ENCODE data around the gene CADM2. TPM values are rescaled to one million over a fixed set of nuclear protein-coding genes. Genes with fewer than 3 reads are reported as not detected.

Gene CADM2
- total and polyA plus RNA-seq, 2 experiments from 2014 or later = 13.3 to 47.5 TPM

DNA sequence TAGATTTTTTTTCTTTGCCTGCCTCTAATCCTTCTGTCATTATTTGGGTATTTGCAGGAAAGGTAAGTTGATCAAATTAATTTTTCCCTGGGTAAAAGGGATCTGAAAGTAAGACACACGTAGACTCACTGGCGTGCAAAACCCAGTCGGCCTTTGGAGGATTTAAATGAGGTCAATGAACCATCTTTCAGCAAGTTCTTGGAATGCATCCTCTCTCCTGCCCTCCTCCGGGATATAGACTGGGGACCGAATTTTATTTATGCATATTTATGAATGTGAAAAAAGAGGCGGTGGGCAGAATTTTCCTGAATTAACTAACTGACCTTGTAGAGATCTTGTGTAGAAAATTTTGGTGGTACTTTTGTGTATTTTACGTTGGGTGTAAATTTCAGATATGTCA, 2.2 kb downstream of the CADM2 start:
- TF ChIP-seq JUNB (IDR thresholded peaks at IDR 0.05; ENCODE audit: unreplicated experiment) (no peak), CREB1 (CRISPR knock-in tag; IDR thresholded peaks at IDR 0.05; ENCODE audit: low read depth) (no peak), NANOG (IDR thresholded peaks at IDR 0.05; ENCODE audit: borderline replicate concordance) (no peak), ZNF114 (CRISPR knock-in tag; IDR thresholded peaks at IDR 0.05) (no peak), EZH2 (IDR thresholded peaks at IDR 0.05; ENCODE audit: low read depth, unreplicated experiment) (no peak), STAT1 (IDR thresholded peaks at IDR 0.05; ENCODE audit: unreplicated experiment) (no peak), POLR2AphosphoS5 (IDR thresholded peaks at IDR 0.05; ENCODE audit: low read depth) (no peak), ZNF331 (CRISPR knock-in tag; IDR thresholded peaks at IDR 0.05; ENCODE audit: low read depth) (no peak), EZH2phosphoT487 (IDR thresholded peaks at IDR 0.05; ENCODE audit: unreplicated experiment) (no peak)
- TF ChIP-seq, protein P1, sequence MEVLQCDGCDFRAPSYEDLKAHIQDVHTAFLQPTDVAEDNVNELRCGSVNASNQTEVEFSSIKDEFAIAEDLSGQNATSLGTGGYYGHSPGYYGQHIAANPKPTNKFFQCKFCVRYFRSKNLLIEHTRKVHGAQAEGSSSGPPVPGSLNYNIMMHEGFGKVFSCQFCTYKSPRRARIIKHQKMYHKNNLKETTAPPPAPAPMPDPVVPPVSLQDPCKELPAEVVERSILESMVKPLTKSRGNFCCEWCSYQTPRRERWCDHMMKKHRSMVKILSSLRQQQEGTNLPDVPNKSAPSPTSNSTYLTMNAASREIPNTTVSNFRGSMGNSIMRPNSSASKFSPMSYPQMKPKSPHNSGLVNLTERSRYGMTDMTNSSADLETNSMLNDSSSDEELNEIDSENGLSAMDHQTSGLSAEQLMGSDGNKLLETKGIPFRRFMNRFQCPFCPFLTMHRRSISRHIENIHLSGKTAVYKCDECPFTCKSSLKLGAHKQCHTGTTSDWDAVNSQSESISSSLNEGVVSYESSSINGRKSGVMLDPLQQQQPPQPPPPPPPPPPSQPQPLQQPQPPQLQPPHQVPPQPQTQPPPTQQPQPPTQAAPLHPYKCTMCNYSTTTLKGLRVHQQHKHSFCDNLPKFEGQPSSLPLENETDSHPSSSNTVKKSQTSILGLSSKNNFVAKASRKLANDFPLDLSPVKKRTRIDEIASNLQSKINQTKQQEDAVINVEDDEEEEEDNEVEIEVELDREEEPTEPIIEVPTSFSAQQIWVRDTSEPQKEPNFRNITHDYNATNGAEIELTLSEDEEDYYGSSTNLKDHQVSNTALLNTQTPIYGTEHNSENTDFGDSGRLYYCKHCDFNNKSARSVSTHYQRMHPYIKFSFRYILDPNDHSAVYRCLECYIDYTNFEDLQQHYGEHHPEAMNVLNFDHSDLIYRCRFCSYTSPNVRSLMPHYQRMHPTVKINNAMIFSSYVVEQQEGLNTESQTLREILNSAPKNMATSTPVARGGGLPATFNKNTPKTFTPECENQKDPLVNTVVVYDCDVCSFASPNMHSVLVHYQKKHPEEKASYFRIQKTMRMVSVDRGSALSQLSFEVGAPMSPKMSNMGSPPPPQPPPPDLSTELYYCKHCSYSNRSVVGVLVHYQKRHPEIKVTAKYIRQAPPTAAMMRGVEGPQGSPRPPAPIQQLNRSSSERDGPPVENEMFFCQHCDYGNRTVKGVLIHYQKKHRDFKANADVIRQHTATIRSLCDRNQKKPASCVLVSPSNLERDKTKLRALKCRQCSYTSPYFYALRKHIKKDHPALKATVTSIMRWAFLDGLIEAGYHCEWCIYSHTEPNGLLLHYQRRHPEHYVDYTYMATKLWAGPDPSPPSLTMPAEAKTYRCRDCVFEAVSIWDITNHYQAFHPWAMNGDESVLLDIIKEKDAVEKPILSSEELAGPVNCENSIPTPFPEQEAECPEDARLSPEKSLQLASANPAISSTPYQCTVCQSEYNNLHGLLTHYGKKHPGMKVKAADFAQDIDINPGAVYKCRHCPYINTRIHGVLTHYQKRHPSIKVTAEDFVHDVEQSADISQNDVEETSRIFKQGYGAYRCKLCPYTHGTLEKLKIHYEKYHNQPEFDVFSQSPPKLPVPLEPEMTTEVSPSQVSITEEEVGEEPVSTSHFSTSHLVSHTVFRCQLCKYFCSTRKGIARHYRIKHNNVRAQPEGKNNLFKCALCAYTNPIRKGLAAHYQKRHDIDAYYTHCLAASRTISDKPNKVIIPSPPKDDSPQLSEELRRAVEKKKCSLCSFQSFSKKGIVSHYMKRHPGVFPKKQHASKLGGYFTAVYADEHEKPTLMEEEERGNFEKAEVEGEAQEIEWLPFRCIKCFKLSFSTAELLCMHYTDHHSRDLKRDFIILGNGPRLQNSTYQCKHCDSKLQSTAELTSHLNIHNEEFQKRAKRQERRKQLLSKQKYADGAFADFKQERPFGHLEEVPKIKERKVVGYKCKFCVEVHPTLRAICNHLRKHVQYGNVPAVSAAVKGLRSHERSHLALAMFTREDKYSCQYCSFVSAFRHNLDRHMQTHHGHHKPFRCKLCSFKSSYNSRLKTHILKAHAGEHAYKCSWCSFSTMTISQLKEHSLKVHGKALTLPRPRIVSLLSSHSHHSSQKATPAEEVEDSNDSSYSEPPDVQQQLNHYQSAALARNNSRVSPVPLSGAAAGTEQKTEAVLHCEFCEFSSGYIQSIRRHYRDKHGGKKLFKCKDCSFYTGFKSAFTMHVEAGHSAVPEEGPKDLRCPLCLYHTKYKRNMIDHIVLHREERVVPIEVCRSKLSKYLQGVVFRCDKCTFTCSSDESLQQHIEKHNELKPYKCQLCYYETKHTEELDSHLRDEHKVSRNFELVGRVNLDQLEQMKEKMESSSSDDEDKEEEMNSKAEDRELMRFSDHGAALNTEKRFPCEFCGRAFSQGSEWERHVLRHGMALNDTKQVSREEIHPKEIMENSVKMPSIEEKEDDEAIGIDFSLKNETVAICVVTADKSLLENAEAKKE (CRISPR knock-in tag; IDR thresholded peaks at IDR 0.05) = no peak
- TF ChIP-seq, protein P2, sequence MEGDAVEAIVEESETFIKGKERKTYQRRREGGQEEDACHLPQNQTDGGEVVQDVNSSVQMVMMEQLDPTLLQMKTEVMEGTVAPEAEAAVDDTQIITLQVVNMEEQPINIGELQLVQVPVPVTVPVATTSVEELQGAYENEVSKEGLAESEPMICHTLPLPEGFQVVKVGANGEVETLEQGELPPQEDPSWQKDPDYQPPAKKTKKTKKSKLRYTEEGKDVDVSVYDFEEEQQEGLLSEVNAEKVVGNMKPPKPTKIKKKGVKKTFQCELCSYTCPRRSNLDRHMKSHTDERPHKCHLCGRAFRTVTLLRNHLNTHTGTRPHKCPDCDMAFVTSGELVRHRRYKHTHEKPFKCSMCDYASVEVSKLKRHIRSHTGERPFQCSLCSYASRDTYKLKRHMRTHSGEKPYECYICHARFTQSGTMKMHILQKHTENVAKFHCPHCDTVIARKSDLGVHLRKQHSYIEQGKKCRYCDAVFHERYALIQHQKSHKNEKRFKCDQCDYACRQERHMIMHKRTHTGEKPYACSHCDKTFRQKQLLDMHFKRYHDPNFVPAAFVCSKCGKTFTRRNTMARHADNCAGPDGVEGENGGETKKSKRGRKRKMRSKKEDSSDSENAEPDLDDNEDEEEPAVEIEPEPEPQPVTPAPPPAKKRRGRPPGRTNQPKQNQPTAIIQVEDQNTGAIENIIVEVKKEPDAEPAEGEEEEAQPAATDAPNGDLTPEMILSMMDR (conservative IDR thresholded peaks at IDR 0.05; ENCODE audit: low read depth in 2 of 2) = no peak
- TF ChIP-seq, protein P3, sequence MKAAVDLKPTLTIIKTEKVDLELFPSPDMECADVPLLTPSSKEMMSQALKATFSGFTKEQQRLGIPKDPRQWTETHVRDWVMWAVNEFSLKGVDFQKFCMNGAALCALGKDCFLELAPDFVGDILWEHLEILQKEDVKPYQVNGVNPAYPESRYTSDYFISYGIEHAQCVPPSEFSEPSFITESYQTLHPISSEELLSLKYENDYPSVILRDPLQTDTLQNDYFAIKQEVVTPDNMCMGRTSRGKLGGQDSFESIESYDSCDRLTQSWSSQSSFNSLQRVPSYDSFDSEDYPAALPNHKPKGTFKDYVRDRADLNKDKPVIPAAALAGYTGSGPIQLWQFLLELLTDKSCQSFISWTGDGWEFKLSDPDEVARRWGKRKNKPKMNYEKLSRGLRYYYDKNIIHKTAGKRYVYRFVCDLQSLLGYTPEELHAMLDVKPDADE (IDR thresholded peaks at IDR 0.05) = no peak
- TF ChIP-seq, protein P4, sequence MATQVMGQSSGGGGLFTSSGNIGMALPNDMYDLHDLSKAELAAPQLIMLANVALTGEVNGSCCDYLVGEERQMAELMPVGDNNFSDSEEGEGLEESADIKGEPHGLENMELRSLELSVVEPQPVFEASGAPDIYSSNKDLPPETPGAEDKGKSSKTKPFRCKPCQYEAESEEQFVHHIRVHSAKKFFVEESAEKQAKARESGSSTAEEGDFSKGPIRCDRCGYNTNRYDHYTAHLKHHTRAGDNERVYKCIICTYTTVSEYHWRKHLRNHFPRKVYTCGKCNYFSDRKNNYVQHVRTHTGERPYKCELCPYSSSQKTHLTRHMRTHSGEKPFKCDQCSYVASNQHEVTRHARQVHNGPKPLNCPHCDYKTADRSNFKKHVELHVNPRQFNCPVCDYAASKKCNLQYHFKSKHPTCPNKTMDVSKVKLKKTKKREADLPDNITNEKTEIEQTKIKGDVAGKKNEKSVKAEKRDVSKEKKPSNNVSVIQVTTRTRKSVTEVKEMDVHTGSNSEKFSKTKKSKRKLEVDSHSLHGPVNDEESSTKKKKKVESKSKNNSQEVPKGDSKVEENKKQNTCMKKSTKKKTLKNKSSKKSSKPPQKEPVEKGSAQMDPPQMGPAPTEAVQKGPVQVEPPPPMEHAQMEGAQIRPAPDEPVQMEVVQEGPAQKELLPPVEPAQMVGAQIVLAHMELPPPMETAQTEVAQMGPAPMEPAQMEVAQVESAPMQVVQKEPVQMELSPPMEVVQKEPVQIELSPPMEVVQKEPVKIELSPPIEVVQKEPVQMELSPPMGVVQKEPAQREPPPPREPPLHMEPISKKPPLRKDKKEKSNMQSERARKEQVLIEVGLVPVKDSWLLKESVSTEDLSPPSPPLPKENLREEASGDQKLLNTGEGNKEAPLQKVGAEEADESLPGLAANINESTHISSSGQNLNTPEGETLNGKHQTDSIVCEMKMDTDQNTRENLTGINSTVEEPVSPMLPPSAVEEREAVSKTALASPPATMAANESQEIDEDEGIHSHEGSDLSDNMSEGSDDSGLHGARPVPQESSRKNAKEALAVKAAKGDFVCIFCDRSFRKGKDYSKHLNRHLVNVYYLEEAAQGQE (IDR thresholded peaks at IDR 0.05; ENCODE audit: unreplicated experiment) = no peak
- Histone ChIP-seq H3K4me2 (peak overlapping the region; percentile 94), H2AFZ (no peak overlapping the region), H3K9me2 (ENCODE audit: insufficient read depth) (no peaks in the 10 kb centered on the region), H3K27ac (ENCODE audit: low read depth) (no peak overlapping the region), H3K36me3 (ENCODE audit: insufficient read depth) (no peaks in the 10 kb centered on the region), H3K79me2 (replicated peaks; ENCODE audit: insufficient read depth) (peaks cover 57% of the 10 kb centered on the region), H4K20me1 (replicated peaks; ENCODE audit: insufficient read depth) (no peaks in the 10 kb centered on the region), H3K27me3 (ENCODE audit: insufficient read depth) (no peaks in the 10 kb centered on the region), H3K4me3 (peak overlapping the region; percentile 87), H3K4me1 (ENCODE audit: insufficient read depth) (peaks cover 45% of the 10 kb centered on the region), H3F3A (replicated peaks; ENCODE audit: low read depth) (no peaks in the 10 kb centered on the region)
- no peaks in the 10 kb centered on the region for H3K9me3 Mint-ChIP-seq
- no peaks in the 10 kb centered on the region for H3K36me3 Mint-ChIP-seq (ENCODE audit: low read depth)
- ATAC-seq = no peak
- DNase-seq (ENCODE audit: low spot score) = no peak
- peaks cover 4% of the 10 kb centered on the region for H3K27me3 Mint-ChIP-seq (ENCODE audit: insufficient read depth, low read depth, poor library complexity)
- H3K4me1 Mint-ChIP-seq = peaks cover 53% of the 10 kb centered on the region
- peak overlapping the region; percentile 92 for H3K4me3 Mint-ChIP-seq
- H3K27ac Mint-ChIP-seq = no peak overlapping the region
